Aorta (tissue), 5 donors: ENCODE measurements around the gene KMT2A. TPM values are rescaled to one million over a fixed set of nuclear protein-coding genes. Genes with fewer than 3 reads are reported as not detected.
"Not testable (repeated sequence)": the region's sequence is repeated elsewhere in the genome, so short reads cannot be mapped to it uniquely, and the experiment has no call there.

Source experiments
- ATAC-seq: fragments of 200-7000 bp; cut with Tn5 transposase; one replicate; pipeline ENCODE4 v1.9.1; 2022; ENCODE audit warnings: moderate library complexity; ENCODE audit not compliant: low FRiP score
- DNase-seq, 2 donors: peaks; one replicate each; pipeline ENCODE4 v3.0.0-alpha.2; 2020
- H3K27ac ChIP-seq, 2 donors: one replicate each; pipeline ENCODE4 v1.5.1; 2013; ENCODE audit warnings: low read length in 2 of 2, mild to moderate bottlenecking in 2 of 2, moderate library complexity in 2 of 2, control low read depth in 1 of 2, inconsistent platforms in 1 of 2, low read depth in 1 of 2
- H3K27me3 ChIP-seq, 2 donors: one replicate each; pipeline ENCODE4 v1.6.1; 2013; ENCODE audit warnings: control low read depth in 1 of 2, low read length in 1 of 2, mild to moderate bottlenecking in 1 of 2, moderate library complexity in 1 of 2; ENCODE audit not compliant: insufficient read depth in 2 of 2, control insufficient read depth in 1 of 2
- H3K36me3 ChIP-seq, 2 donors: one replicate each; pipeline ENCODE4 v1.6.1; 2013; ENCODE audit warnings: control low read depth in 1 of 2, low read length in 1 of 2, mild to moderate bottlenecking in 1 of 2; ENCODE audit not compliant: insufficient read depth in 2 of 2, control insufficient read depth in 1 of 2
- H3K4me1 ChIP-seq, 2 donors: one replicate each; pipeline ENCODE4 v1.6.1; 2013; ENCODE audit warnings: low read length in 2 of 2, control low read depth in 1 of 2, mild to moderate bottlenecking in 1 of 2, moderate library complexity in 1 of 2; ENCODE audit not compliant: insufficient read depth in 2 of 2, control insufficient read depth in 1 of 2
- H3K4me3 ChIP-seq, 2 donors: one replicate each; pipeline ENCODE4 v1.5.1; 2013; ENCODE audit warnings: low read length in 2 of 2, control low read depth in 1 of 2, mild to moderate bottlenecking in 1 of 2
- H3K9me3 ChIP-seq: one replicate; pipeline ENCODE4 v1.6.1; 2013; ENCODE audit warnings: mild to moderate bottlenecking, low read length; ENCODE audit not compliant: control insufficient read depth
- WGBS, 2 donors: extraction: QIAGEN DNeasy Blood & Tissue Kit; methylation state at CpG; one replicate each; pipeline ENCODE4 v1.1.7; 2013; 5-methylcytosine and 5-hydroxymethylcytosine counted together
- intact Hi-C, 2 donors: fragments of 100-400 bp; cut with DNase I; formaldehyde crosslinking; loops; one replicate each; pipeline versions ENCODE4 v1.14.2 to v1.15.0; 2022
- polyA plus RNA-seq, 2 donors: library from polyadenylated mRNA; stranded (reverse); fragments of 200-250 nt; gene quantifications; one replicate each; pipeline ENCODE4 v1.2.3, GENCODE V29; 2013
- total RNA-seq, 2 donors: library from RNA; stranded (reverse); fragmentation: NEBNext Ultra II Directional; extraction: Animal tissue kit (Norgen Biotek cat#: 25700); gene quantifications; one replicate each; pipeline ENCODE4 v1.2.1, GENCODE V29; 2021
- donor health status: healthy with polysubstance abuse.
- donor health status: Bipolar disorder and iron deficiency.
- donor health status: DM: no; HTN: no; CAD: no.
- donor health status: DM: no; HTN: no; CAD: no.
- donor health status: DM: yes; HTN: yes; CAD: no.

KMT2A gene
- total and polyA plus RNA-seq, 4 donors: 5.6 to 114 (median 60.0) TPM

DNA sequence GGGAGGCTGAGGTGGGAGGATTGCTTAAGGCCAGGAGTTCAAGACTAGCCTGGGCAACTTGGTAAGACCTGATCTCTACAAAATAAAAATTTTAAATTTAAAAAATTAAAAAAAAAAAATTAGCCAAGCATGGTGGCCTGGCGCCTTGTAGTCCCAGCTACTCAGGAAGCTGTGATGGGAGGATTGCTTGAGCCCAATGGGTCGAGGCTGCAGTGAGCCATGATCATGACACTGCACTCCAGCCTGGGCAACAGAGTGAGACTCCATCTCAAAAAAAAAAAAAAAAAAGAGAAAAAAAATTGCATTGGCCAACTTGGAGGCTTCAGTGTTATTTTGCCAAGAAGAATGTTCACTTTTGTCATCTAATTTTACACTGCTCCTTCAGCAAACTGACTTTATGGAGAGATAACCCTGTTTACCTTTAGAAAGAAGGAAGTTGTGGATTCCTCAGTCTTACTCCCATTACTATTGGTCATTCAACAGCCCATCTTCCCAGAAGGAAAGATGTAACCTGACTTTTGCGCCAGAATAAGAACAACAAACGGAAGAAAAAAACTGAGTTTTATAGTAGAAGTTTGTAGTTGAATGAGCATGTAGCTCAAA lies 13.1 kb downstream of the KMT2A start:
- Histone ChIP-seq H3K4me1 (peaks cover 0 to 11% of the 10 kb centered on the region in 2 donors), H3K27ac (no peak overlapping the region), H3K4me3 (no peak overlapping the region), H3K9me3 (no peaks in the 10 kb centered on the region), H3K36me3 (peaks cover 0 to 5% of the 10 kb centered on the region in 2 donors), H3K27me3 (no peaks in the 10 kb centered on the region)
- ATAC-seq (no peak), DNase-seq (no peak)
- intact Hi-C loops: no loop called here
- WGBS, 2 donors: 80 to 88% methylated on average over 4 of the region's 4 CpGs

DNA sequence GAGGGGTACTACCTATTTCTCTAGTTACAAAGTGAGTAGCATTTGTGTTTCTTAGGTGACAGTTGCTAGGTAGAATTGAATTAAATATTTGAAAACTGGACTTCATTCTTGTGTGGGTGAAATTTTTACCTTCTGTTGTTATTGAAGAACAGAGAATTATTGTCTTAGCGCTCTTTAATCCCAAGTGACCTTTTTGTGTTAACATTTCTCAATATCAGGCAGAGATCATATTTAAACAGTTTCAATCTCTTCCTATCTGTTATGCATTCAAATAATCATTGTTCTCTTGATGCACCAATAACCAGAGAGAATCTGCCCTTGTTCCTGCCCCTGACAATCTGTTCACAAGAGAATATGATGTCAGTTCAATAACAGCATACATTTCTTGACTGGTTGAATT lies 14.2 kb downstream of the KMT2A start:
- 87 to 95% methylated on average over 1 of the region's 1 CpG for WGBS, 2 donors
- ATAC-seq (no peak), DNase-seq (no peak)
- H3K36me3 ChIP-seq: peaks cover 0 to 5% of the 10 kb centered on the region in 2 donors
- H3K27me3 ChIP-seq: no peaks in the 10 kb centered on the region
- no peak overlapping the region for H3K4me3 ChIP-seq
- H3K4me1 ChIP-seq: peaks cover 0 to 7% of the 10 kb centered on the region in 2 donors
- H3K27ac ChIP-seq: no peak overlapping the region
- intact Hi-C loops: no loop called here
- no peaks in the 10 kb centered on the region for H3K9me3 ChIP-seq

DNA sequence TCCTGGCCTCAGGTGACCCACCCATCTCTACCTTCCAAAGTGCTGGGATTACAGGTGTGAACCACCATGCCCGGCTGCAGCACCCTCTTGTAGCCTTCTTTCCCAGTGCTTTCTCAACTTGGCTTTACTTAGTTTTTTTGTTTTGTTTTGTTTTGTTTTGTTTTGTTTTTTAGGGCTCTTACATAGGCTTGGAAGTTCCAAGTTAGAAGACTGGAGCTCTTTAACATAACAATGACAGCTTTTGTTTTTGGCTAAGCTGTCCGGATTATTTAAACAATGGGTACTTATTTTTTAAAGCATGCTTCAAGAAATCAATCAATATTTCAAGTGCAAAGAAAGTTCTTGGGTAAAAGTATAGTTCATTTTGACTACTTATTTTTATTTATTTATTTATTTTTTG lies 25.9 kb downstream of the KMT2A start:
- 79 to 93% methylated on average over 2 of the region's 2 CpGs for WGBS, 2 donors

DNA sequence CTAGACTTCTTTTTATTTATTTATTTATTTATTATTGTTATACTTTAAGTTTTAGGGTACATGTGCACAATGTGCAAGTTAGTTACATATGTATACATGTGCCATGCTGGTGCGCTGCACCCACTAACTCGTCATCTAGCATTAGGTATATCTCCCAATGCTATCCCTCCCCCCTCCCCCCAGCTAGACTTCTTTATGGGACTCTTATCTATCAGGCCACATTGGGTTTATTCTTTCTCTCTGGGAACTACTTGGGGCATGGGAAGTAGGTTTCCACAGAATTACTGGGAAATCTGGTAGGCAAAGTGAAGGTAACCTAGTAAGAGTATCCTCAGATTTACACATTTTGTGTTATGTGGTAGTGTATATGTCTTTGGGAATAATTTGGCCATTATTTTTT lies 32.7 kb downstream of the KMT2A start:
- H3K9me3 ChIP-seq, H3K4me1 ChIP-seq, H3K27ac ChIP-seq, intact Hi-C loops, H3K36me3 ChIP-seq, H3K27me3 ChIP-seq, DNase-seq, ATAC-seq, H3K4me3 ChIP-seq: not testable (repeated sequence)
- 93% methylated on average over 2 of the region's 2 CpGs; no CpG with 5 or more reads in 1 of the 2 donors for WGBS, 2 donors

More for the DNA sequence above, 25.9 kb downstream of the KMT2A start:
- Histone ChIP-seq H3K4me1 (peaks cover 2 to 4% of the 10 kb centered on the region in 2 donors), H3K36me3 (no peaks in the 10 kb centered on the region), H3K9me3 (no peaks in the 10 kb centered on the region), H3K27ac (no peak overlapping the region), H3K4me3 (no peak overlapping the region), H3K27me3 (no peaks in the 10 kb centered on the region)
- intact Hi-C loops: no loop called here
- ATAC-seq: no peak
- DNase-seq: no peak

DNA sequence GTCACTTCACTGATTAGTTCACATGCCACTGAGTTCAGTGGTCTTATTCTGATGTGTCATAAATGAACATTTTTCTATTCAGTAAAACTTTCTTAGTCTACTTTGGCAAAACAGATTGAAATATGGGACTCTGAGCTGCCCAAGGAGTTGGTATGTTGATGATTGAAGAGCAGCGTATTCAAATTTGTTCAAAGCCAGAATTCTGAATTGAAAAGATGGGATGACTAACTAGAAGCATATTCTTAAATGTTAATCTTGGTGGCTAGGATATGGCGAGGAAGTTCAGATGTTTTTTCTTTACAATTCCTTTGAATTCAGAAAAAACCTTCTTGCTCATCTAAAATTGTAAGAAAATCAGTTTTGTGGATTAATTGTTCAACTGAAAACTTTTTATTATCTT lies 34.7 kb downstream of the KMT2A start:
- Histone ChIP-seq H3K4me3 (no peak overlapping the region), H3K27me3 (no peaks in the 10 kb centered on the region), H3K27ac (no peak overlapping the region), H3K4me1 (no peaks in the 10 kb centered on the region), H3K9me3 (no peaks in the 10 kb centered on the region), H3K36me3 (peaks cover 0 to 4% of the 10 kb centered on the region in 2 donors)
- no peak for ATAC-seq
- intact Hi-C loops: no loop called here
- 84 to 91% methylated on average over 2 of the region's 2 CpGs for whole genome bisulfite sequencing, 2 donors
- no peak for DNase-seq

- Histone ChIP-seq H3K27me3 (no peaks in the 10 kb centered on the region), H3K4me3 (no peak overlapping the region), H3K9me3 (no peaks in the 10 kb centered on the region), H3K4me1 (no peaks in the 10 kb centered on the region), H3K36me3 (peaks cover 4 to 8% of the 10 kb centered on the region in 2 donors), H3K27ac (no peak overlapping the region)
- no peak for DNase-seq
- intact Hi-C loops: no loop called here
- 95 to 97% methylated on average over 6 of the region's 6 CpGs for WGBS, 2 donors
- no peak for ATAC-seq
These were observed 37.2 kb downstream of the KMT2A start for GRCh38 chr11:118473537-118473936.

DNA sequence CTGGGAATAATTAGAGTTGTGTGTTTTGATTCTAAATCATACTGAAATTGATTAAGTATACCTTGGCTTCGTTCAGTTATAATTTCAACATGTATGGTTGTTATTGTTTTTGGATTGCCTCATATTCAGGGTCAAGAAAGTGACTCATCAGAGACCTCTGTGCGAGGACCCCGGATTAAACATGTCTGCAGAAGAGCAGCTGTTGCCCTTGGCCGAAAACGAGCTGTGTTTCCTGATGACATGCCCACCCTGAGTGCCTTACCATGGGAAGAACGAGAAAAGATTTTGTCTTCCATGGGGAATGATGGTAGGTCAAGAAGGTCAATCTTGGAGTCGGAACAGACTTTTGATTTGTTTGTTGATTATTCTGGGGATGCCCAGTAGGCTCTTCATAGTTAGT lies 40.4 kb downstream of the KMT2A start:
- no peaks in the 10 kb centered on the region for H3K4me1 ChIP-seq
- intact Hi-C loops: no loop called here
- no peak for DNase-seq
- no peak for ATAC-seq
- peaks cover 6 to 10% of the 10 kb centered on the region in 2 donors for H3K36me3 ChIP-seq
- no peaks in the 10 kb centered on the region for H3K9me3 ChIP-seq
- H3K27me3 ChIP-seq: no peaks in the 10 kb centered on the region
- no peak overlapping the region for H3K27ac ChIP-seq
- WGBS, 2 donors: 53 to 57% methylated on average over 7 of the region's 7 CpGs
- no peak overlapping the region for H3K4me3 ChIP-seq

DNA sequence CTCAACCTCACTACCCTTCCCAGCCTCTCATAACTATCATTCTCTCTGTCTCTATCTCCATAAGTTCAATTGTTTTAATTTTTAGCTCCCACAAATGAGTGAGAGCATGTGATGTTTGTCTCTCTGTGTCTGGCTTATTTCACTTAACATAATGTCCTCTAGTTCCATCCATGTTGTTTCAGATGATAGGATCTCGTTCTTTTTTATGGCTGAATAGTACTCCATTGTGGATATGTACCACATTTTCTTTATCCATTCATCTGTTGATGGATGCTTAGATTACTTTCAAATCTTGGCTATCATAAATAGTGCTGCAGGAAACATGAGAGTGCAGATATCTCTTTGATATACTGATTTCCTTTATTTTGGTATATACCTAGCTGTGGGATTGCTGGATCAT lies 44.9 kb downstream of the KMT2A start:
- DNase-seq, H3K9me3 ChIP-seq, H3K4me3 ChIP-seq, ATAC-seq, H3K4me1 ChIP-seq, intact Hi-C loops, H3K27ac ChIP-seq, H3K27me3 ChIP-seq: not testable (repeated sequence)
- peaks cover 8 to 12% of the 10 kb centered on the region in 2 donors for H3K36me3 ChIP-seq
- WGBS, 2 donors: 97 to 98% methylated on average over 1 of the region's 1 CpG

- intact Hi-C loops: no loop called here
- 89% methylated on average over 3 of the region's 3 CpGs for WGBS, 2 donors
- no peak for ATAC-seq
These were observed 48.1 kb downstream of the KMT2A start for GRCh38 chr11:118484405-118484804.

More at GRCh38 chr11:118484405-118484804, 48.1 kb downstream of the KMT2A start:
- Histone ChIP-seq H3K4me3 (no peak overlapping the region), H3K4me1 (no peaks in the 10 kb centered on the region), H3K27me3 (no peaks in the 10 kb centered on the region), H3K27ac (no peak overlapping the region), H3K9me3 (no peaks in the 10 kb centered on the region), H3K36me3 (peaks cover 2 to 7% of the 10 kb centered on the region in 2 donors)
- no peak for DNase-seq
